ENCODE measurements around the gene CDC42BPA. TPM values are rescaled to one million over a fixed set of nuclear protein-coding genes. Genes with fewer than 3 reads are reported as not detected.

Gene CDC42BPA
- total and polyA plus RNA-seq, 8 donors, result 6.2 to 198 (median 64.5) TPM

DNA sequence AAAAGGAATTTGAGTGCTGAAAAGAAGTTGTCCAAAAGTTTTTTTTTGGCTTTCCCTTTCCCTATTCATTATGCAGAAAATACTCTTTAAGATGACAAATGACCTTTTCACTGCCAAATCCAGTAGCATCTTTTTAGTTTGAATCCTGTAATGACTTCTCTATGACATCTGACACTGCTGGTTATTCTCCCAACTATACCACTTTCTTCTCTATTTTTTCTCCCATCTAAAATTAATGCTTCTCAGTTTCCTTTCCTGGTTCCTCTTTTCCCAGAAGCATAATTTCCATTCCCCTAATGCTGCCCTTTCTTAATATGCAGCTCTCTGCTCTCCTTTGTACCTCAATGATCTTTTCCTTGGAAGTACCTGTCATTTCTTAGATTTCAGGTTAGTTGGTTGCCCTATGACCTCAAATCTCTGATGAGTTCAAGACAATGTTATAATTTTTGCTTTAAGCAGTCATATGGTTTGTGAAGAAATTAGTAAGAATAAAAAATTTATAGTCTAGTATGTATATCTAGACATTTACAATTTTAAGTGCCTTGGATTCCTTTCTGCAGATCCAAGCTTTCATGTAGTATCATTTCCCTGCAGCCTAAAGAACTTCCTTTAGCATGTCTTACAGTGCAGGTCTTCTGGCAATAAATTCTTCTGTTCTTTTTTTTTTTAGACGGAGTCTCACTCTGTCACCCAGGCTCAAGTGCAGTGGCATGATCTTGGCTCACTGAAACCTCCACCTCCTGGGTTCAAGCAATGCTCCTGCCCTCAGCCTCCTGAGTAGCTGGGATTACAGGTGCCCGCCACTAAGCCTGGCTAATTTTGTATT is 150.8 kb downstream of the CDC42BPA start:
- TF ChIP-seq POLR2A (IDR thresholded peaks at IDR 0.05) (no peak), EP300 (IDR thresholded peaks at IDR 0.05) (no peak), POLR2AphosphoS5 (IDR thresholded peaks at IDR 0.05) (no peak)
- TF ChIP-seq, protein P1, sequence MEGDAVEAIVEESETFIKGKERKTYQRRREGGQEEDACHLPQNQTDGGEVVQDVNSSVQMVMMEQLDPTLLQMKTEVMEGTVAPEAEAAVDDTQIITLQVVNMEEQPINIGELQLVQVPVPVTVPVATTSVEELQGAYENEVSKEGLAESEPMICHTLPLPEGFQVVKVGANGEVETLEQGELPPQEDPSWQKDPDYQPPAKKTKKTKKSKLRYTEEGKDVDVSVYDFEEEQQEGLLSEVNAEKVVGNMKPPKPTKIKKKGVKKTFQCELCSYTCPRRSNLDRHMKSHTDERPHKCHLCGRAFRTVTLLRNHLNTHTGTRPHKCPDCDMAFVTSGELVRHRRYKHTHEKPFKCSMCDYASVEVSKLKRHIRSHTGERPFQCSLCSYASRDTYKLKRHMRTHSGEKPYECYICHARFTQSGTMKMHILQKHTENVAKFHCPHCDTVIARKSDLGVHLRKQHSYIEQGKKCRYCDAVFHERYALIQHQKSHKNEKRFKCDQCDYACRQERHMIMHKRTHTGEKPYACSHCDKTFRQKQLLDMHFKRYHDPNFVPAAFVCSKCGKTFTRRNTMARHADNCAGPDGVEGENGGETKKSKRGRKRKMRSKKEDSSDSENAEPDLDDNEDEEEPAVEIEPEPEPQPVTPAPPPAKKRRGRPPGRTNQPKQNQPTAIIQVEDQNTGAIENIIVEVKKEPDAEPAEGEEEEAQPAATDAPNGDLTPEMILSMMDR (IDR thresholded peaks at IDR 0.05), result no peak
- H3K27ac ChIP-seq, result no peak overlapping the region
- intact Hi-C loops (cut with DNase I; ENCODE audit: low total_unique reads), result no loop called here
- whole genome bisulfite sequencing, 5 donors, result 83 to 94% (median 86%) methylated on average over 2 of the region's 2 CpGs
- peaks cover 0 to 18% (median 2%) of the 10 kb centered on the region in 4 donors for H3K4me1 ChIP-seq
- H3K9me3 ChIP-seq, result no peaks in the 10 kb centered on the region
- no peaks in the 10 kb centered on the region for H3K36me3 ChIP-seq
- DNase-seq, result no peak
- no peaks in the 10 kb centered on the region for H3K27me3 ChIP-seq
- no peak overlapping the region for H3K4me3 ChIP-seq

DNA sequence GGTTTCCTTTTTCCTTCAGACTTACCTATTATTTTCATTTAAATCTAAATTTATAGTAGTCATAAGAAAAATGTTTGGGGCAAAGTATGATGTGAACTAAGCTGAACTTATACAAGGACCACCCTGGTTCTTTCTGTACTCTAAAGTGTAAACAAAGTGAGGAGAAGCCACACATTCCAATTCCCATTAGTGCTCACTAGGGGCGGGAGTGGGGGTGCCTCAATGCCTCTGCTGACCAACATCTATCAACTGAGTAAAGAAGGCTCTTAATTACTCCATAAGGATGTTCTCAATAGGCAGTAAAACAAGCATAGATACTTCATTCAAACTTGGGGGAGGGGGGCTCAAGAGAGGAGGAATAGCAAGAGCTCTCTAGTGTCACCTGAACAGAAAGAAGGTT is 151.7 kb downstream of the CDC42BPA start:
- Histone ChIP-seq H3K27ac (no peak overlapping the region), H3K27me3 (no peaks in the 10 kb centered on the region), H3K4me1 (peaks cover 0 to 15% (median 2%) of the 10 kb centered on the region in 4 donors), H3K9me3 (no peaks in the 10 kb centered on the region), H3K4me3 (no peak overlapping the region), H3K36me3 (no peaks in the 10 kb centered on the region)
- TF ChIP-seq POLR2A (IDR thresholded peaks at IDR 0.05), result no peak
- TF ChIP-seq, protein P1 (IDR thresholded peaks at IDR 0.05), result no peak
- DNase-seq, result no peak
- intact Hi-C loops (cut with DNase I; ENCODE audit: low total_unique reads), result no loop called here
- 79 to 97% (median 86%) methylated on average over 1 of the region's 1 CpG for WGBS, 5 donors

DNA sequence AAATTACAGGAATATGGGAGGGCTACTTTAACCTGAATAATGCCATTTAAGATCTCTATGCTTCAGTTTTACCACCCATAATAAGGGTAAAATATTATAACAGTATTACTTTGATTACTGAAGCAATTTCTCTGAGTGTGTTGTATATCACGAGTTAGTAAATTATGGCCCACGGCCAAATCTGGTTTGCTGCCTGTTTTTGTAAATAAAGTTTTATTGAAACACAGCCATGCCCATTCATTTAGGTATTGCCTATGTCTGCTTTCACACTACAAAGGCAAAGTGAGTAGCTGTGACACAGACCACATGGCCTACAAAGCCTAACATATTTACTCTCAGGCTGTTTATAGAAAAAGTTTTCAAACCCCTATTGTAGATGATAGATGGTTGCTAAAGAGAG is 156.8 kb downstream of the CDC42BPA start:
- H3K4me1 ChIP-seq, result peaks cover 0 to 4% (median 0%) of the 10 kb centered on the region in 4 donors

DNA sequence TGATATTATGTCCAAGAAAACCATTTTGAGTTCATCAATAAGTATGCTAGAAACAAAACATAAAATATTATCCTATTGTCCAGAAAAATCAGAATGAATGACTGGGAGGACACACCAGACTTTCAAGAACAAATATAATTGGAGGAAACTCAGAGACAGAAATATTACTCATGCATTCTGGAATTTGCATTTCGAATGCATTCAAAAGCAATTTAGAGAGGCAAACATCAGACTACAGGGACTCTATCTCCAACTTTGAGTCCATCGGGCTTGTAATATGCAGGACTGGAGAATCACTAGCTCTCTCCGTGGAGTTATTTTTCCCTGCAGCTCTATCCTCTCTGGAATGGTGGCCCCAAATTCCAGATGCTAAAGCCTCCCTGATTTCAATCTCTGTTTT is 161.8 kb downstream of the CDC42BPA start:
- intact Hi-C loops (cut with DNase I; ENCODE audit: low total_unique reads), result no loop called here
- Histone ChIP-seq H3K4me3 (no peak overlapping the region), H3K9me3 (no peaks in the 10 kb centered on the region), H3K36me3 (peaks cover 3 to 25% (median 20%) of the 10 kb centered on the region in 4 donors), H3K27ac (no peak overlapping the region), H3K27me3 (no peaks in the 10 kb centered on the region), H3K4me1 (peaks cover 0 to 19% (median 4%) of the 10 kb centered on the region in 4 donors)
- 88 to 96% (median 89%) methylated on average over 3 of the region's 3 CpGs for WGBS, 5 donors
- DNase-seq, result no peak
- TF ChIP-seq POLR2AphosphoS5 (IDR thresholded peaks at IDR 0.05), result no peak
- TF ChIP-seq, protein P1 (IDR thresholded peaks at IDR 0.05), result no peak
- no peak for TF ChIP-seq EP300 (IDR thresholded peaks at IDR 0.05)
- no peak for TF ChIP-seq POLR2A (IDR thresholded peaks at IDR 0.05)

More for the DNA sequence above, 156.8 kb downstream of the CDC42BPA start:
- H3K4me3 ChIP-seq, result no peak overlapping the region
- no peak for TF ChIP-seq EP300 (IDR thresholded peaks at IDR 0.05)
- no peak for TF ChIP-seq POLR2A (IDR thresholded peaks at IDR 0.05)
- TF ChIP-seq, protein P1 (IDR thresholded peaks at IDR 0.05), result no peak
- TF ChIP-seq POLR2AphosphoS5 (IDR thresholded peaks at IDR 0.05), result no peak
- H3K36me3 ChIP-seq, result peaks cover 3 to 25% (median 20%) of the 10 kb centered on the region in 4 donors
- H3K27me3 ChIP-seq, result no peaks in the 10 kb centered on the region
- WGBS, 5 donors, result 27 to 63% (median 37%) methylated on average over 2 of the region's 2 CpGs
- H3K9me3 ChIP-seq, result no peaks in the 10 kb centered on the region
- H3K27ac ChIP-seq, result no peak overlapping the region
- intact Hi-C loops (cut with DNase I; ENCODE audit: low total_unique reads), result no loop called here
- DNase-seq, result no peak

Data from stomach (tissue), 9 donors.